A673 (cell line): ENCODE measurements around the gene TMEM238. TPM values are rescaled to one million over a fixed set of nuclear protein-coding genes. Genes with fewer than 3 reads are reported as not detected.
"Not testable (repeated sequence)": the region's sequence is repeated elsewhere in the genome, so short reads cannot be mapped to it uniquely, and the experiment has no call there.

Source experiments
- BruUV-seq: library from RNA; stranded (reverse); fragments of 400-500 nt; replicated peaks from 2 replicates; lab custom pipeline; 2021; lab: Mats Ljungman, UMichigan
- CTCF ChIA-PET: fragments of 300-600 bp; sonication (Branson Sonifier 250); formaldehyde crosslinking; loops from one replicate; lab custom pipeline; 2022; ENCODE audit warnings: antibody characterized with exemption; lab: Charles Lee
- POLR2A ChIA-PET: fragments of 300-600 bp; sonication (Branson Sonifier 250); formaldehyde crosslinking; loops from one replicate; lab custom pipeline; 2022; ENCODE audit warnings: antibody characterized with exemption; ENCODE audit not compliant: low non-redundant PET; lab: Charles Lee
- DNase-seq: peaks from one replicate; pipeline ENCODE4 v3.0.0-alpha.2; 2015; ENCODE audit warnings: low spot score
- H3K27ac ChIP-seq: fragments of 200-600 bp; sonication (generic); 2 replicates; pipeline ENCODE4 v1.5.1; 2016; ENCODE audit warnings: mixed run types, low read depth, mild to moderate bottlenecking, mixed read lengths, antibody characterized with exemption, low read length; ENCODE audit not compliant: poor library complexity, severe bottlenecking
- H3K27me3 ChIP-seq: fragments of 200-600 bp; sonication (generic); replicated peaks from 2 replicates; pipeline ENCODE4 v1.6.1; 2017; ENCODE audit warnings: mixed run types, low read depth, mild to moderate bottlenecking, mixed read lengths, antibody characterized with exemption, low read length; ENCODE audit not compliant: insufficient read depth, poor library complexity
- H3K36me3 ChIP-seq: fragments of 200-600 bp; sonication (generic); 2 replicates; pipeline ENCODE4 v1.6.1; 2016; ENCODE audit warnings: mixed run types, mild to moderate bottlenecking, mixed read lengths, antibody characterized with exemption, low read length; ENCODE audit not compliant: insufficient read depth, poor library complexity, severe bottlenecking
- H3K4me1 ChIP-seq: fragments of 200-600 bp; sonication (generic); 2 replicates; pipeline ENCODE4 v1.6.1; 2017; ENCODE audit warnings: mixed run types, mild to moderate bottlenecking, mixed read lengths, antibody characterized with exemption, low read length; ENCODE audit not compliant: insufficient read depth, poor library complexity, severe bottlenecking
- H3K4me3 ChIP-seq: fragments of 200-600 bp; sonication (generic); 2 replicates; pipeline ENCODE4 v1.5.1; 2016; ENCODE audit warnings: low read depth, mixed run types, mild to moderate bottlenecking, mixed read lengths, low read length; ENCODE audit not compliant: poor library complexity, severe bottlenecking
- H3K9me3 ChIP-seq: fragments of 200-600 bp; sonication (generic); 2 replicates; pipeline ENCODE4 v1.6.1; 2016; ENCODE audit warnings: mixed run types, low read depth, mild to moderate bottlenecking, mixed read lengths, antibody characterized with exemption, low read length; ENCODE audit not compliant: poor library complexity, severe bottlenecking
- EZH2 ChIP-seq: fragments of 200-600 bp; sonication (generic); IDR thresholded peaks from 2 replicates; pipeline ENCODE4 v1.6.1; 2017; ENCODE audit warnings: borderline replicate concordance, low read depth, mild to moderate bottlenecking, mixed read lengths, antibody characterized with exemption, low read length; ENCODE audit not compliant: poor library complexity, severe bottlenecking
- intact Hi-C: fragments of 100-400 bp; cut with micrococcal nuclease; formaldehyde crosslinking; loops from one replicate; pipeline ENCODE4 v1.10.0; 2022; ENCODE audit not compliant: unreplicated experiment
- total RNA-seq: library from RNA; stranded (reverse); gene quantifications from 2 replicates; pipeline ENCODE4 v1.2.3, GENCODE V29; 2021
- TF ChIP-seq, protein P1 (sequence below): fragments of 300-800, 200-600 bp; sonication (generic); conservative IDR thresholded peaks from 2 replicates; pipeline ENCODE4 v1.5.1; 2017; ENCODE audit warnings: low read depth, mild to moderate bottlenecking, antibody characterized with exemption, low read length, moderate library complexity, mixed read lengths

The TMEM238 gene
- total RNA-seq, 1 experiment from 2014 or later = 0.69 TPM

DNA sequence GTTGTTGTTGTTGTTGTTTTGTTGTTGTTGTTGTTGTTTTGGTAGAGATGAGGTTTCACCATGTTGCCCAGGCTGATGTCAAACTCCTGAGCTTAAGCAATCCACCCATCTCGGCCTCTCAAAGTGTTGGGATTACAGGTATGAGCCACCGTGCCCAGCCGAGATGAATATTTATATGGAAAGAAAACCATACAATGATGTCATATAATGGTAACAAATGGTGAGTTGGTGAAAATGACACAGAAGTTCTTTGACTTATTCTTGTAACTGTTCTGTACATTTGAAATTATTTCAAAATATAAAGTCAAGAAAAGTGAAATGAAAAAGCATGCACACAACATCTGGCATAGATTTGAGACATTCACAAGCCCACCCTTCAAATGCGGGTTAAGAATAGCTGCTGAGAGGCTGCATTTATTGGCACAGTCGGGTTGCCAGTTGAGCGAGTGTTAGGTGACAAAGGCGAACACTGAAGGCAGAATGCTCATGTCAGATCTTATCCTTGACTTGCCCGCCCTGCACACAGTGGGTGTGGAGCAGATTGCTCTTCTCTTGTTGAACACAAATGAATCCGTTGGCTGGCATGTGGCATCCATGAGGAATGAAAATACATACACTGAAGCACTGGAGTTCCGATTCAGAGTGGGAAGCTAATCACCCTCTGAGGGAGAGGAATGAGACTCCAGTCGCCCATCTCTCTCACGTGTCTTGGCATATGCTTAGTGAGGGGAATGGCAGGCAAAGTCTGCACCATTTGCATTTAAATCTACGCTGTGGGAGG is 39.3 kb upstream of the TMEM238 start:
- Histone ChIP-seq H3K4me3 (no peak overlapping the region), H3K36me3 (no peaks in the 10 kb centered on the region), H3K27me3 (no peaks in the 10 kb centered on the region), H3K9me3 (no peaks in the 10 kb centered on the region), H3K4me1 (no peaks in the 10 kb centered on the region), H3K27ac (no peak overlapping the region)
- no peak for DNase-seq
- POLR2A ChIA-PET = no interaction called here
- CTCF ChIA-PET = no interaction called here
- intact Hi-C loops = no loop called here
- TF ChIP-seq, protein P1, sequence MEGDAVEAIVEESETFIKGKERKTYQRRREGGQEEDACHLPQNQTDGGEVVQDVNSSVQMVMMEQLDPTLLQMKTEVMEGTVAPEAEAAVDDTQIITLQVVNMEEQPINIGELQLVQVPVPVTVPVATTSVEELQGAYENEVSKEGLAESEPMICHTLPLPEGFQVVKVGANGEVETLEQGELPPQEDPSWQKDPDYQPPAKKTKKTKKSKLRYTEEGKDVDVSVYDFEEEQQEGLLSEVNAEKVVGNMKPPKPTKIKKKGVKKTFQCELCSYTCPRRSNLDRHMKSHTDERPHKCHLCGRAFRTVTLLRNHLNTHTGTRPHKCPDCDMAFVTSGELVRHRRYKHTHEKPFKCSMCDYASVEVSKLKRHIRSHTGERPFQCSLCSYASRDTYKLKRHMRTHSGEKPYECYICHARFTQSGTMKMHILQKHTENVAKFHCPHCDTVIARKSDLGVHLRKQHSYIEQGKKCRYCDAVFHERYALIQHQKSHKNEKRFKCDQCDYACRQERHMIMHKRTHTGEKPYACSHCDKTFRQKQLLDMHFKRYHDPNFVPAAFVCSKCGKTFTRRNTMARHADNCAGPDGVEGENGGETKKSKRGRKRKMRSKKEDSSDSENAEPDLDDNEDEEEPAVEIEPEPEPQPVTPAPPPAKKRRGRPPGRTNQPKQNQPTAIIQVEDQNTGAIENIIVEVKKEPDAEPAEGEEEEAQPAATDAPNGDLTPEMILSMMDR = no peak
- TF ChIP-seq EZH2 = no peak
- no TSS peak for BruUV-seq

DNA sequence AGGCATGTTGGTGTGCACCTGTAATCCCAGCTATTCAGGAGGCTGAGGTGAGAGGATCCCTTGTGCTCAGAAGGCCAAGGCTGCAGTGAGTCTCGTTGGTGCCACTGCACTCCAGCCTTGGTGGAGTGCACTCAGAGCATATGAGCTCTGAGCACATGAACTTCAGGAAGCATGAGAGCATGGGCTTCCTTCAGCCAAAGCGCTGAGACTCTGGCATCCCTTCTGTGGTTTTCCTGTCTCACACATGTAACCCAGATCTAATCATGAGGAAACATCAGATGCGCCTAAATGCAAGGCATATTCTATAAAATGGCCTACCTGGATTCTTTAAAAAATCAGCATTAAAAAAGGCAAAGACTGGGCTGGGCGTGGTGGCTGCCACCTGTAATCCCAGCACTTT is 37.2 kb upstream of the TMEM238 start:
- H3K27ac ChIP-seq, CTCF ChIA-PET, intact Hi-C loops, H3K4me3 ChIP-seq, POLR2A ChIA-PET, H3K36me3 ChIP-seq, DNase-seq, BruUV-seq, H3K4me1 ChIP-seq, H3K27me3 ChIP-seq, H3K9me3 ChIP-seq: not testable (repeated sequence)

DNA sequence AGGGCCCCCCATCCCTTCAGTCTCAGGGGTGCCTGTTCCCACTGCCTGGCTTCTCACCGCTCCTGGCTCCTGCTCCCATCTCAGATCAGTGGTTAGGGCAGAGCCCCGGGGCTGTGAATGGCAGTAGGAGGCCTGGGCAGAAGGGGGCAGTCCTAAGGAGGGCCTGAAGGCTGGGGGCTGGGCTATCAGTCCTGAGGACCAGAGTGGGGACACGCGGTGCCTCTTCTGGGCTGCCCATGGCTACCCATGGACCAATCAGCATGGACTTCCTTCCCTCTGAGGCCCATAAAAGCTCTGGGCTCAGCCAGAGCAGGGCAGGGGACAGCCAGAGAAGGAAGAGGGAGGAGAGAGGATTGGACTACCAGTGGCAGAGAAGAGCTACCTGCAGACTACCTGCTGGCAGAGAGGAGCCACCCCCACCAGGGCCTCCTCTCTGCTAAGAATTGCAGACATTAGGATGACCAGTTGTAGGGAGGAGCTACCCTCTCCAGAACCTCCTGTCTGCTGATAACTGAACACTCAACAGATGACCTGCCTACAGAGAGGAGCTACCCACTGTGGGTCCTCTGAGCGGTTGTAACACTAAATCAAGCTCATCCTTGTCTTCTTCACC is 35.6 kb upstream of the TMEM238 start:
- H3K4me1 ChIP-seq = no peaks in the 10 kb centered on the region
- H3K9me3 ChIP-seq = no peaks in the 10 kb centered on the region
- POLR2A ChIA-PET = no interaction called here
- CTCF ChIA-PET = no interaction called here
- no peaks in the 10 kb centered on the region for H3K27me3 ChIP-seq
- DNase-seq = no peak
- TF ChIP-seq, protein P1 = no peak
- no peak for TF ChIP-seq EZH2
- H3K36me3 ChIP-seq = no peaks in the 10 kb centered on the region
- H3K27ac ChIP-seq = no peak overlapping the region
- intact Hi-C loops = loop anchor here (5.0 kb wide), 1 partner anchor 127 kb away; no protein-coding TSS in a partner anchor
- no peak overlapping the region for H3K4me3 ChIP-seq
- BruUV-seq = no TSS peak
